Mucosa of rectum (tissue), 2 donors: Measurements from ENCODE around the gene NFATC2.

ENCODE experiments used
- H3K27ac ChIP-seq, 2 donors: one replicate each; pipeline ENCODE4 v1.7.0; 2013; ENCODE audit warnings: inconsistent platforms in 2 of 2, low read depth in 2 of 2, low read length in 2 of 2
- H3K27me3 ChIP-seq, 2 donors: one replicate each; pipeline ENCODE4 v1.7.0; 2013; ENCODE audit warnings: low read length in 2 of 2; ENCODE audit not compliant: control insufficient read depth in 2 of 2, insufficient read depth in 2 of 2
- H3K36me3 ChIP-seq, 2 donors: one replicate each; pipeline ENCODE4 v1.7.0; 2013; ENCODE audit warnings: low read length in 2 of 2; ENCODE audit not compliant: control insufficient read depth in 2 of 2, insufficient read depth in 2 of 2
- H3K4me1 ChIP-seq, 2 donors: one replicate each; pipeline ENCODE4 v1.7.0; 2013; ENCODE audit warnings: low read length in 2 of 2, mild to moderate bottlenecking in 1 of 2; ENCODE audit not compliant: control insufficient read depth in 2 of 2, insufficient read depth in 2 of 2
- H3K4me3 ChIP-seq, 2 donors: one replicate each; pipeline ENCODE4 v1.7.0; 2013; ENCODE audit warnings: low read length in 2 of 2
- H3K9ac ChIP-seq, 2 donors: one replicate each; pipeline ENCODE4 v1.7.0; 2013; ENCODE audit warnings: low read length in 2 of 2, low read depth in 1 of 2, mild to moderate bottlenecking in 1 of 2
- H3K9me3 ChIP-seq, 2 donors: one replicate each; pipeline ENCODE4 v1.7.0; 2013; ENCODE audit warnings: low read length in 2 of 2; ENCODE audit not compliant: control insufficient read depth in 2 of 2
- donor health status: healthy.
- donor health status: Normal muscosa, but diverticular disease.

Gene NFATC2

GRCh38 chr20:51365670-51366069 lies 176.8 kb downstream of the NFATC2 start:
- Histone ChIP-seq H3K27me3 (peaks cover 0 to 2% of the 10 kb centered on the region in 2 donors), H3K4me3 (no peak overlapping the region), H3K9me3 (no peaks in the 10 kb centered on the region), H3K4me1 (no peaks in the 10 kb centered on the region), H3K9ac (no peak overlapping the region), H3K36me3 (no peaks in the 10 kb centered on the region), H3K27ac (peak overlapping the region; percentile 16 to 48)

- H3K9ac ChIP-seq = no peak overlapping the region
- H3K9me3 ChIP-seq = no peaks in the 10 kb centered on the region
- H3K27ac ChIP-seq = no peak overlapping the region
- H3K4me3 ChIP-seq = no peak overlapping the region
- H3K4me1 ChIP-seq = no peaks in the 10 kb centered on the region
- H3K36me3 ChIP-seq = no peaks in the 10 kb centered on the region
- H3K27me3 ChIP-seq = peaks cover 0 to 2% of the 10 kb centered on the region in 2 donors
These were observed 178.7 kb downstream of the NFATC2 start for GRCh38 chr20:51363813-51364212.

DNA sequence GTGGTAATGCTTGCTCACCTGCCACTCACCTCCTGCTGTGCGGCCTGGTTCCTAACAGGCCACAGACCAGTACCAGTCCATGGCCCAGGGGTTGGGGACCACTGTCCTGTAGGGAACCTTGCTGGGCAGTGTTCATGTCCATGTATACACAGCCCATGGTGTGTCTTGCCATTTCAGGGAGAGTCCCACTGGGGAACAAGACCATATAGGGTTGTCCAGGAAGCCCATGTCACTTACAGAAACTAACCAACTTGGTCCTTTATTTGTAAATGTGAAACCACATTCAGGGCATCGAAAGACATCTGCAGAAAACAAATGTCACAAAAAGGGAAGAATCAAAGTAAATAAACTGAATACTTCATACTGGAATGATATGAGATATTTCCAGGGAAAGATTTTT lies 179.1 kb downstream of the NFATC2 start:
- peaks cover 0 to 2% of the 10 kb centered on the region in 2 donors for H3K27me3 ChIP-seq
- H3K9me3 ChIP-seq = no peaks in the 10 kb centered on the region

GRCh38 chr20:51362254-51362653 lies 180.3 kb downstream of the NFATC2 start:
- Histone ChIP-seq H3K4me3 (no peak overlapping the region), H3K36me3 (no peaks in the 10 kb centered on the region), H3K9me3 (no peaks in the 10 kb centered on the region), H3K4me1 (no peaks in the 10 kb centered on the region), H3K27ac (no peak overlapping the region), H3K27me3 (peaks cover 0 to 2% of the 10 kb centered on the region in 2 donors), H3K9ac (no peak overlapping the region)

More for the DNA sequence above, 179.1 kb downstream of the NFATC2 start:
- H3K4me3 ChIP-seq = no peak overlapping the region
- H3K27ac ChIP-seq = no peak overlapping the region
- H3K36me3 ChIP-seq = no peaks in the 10 kb centered on the region
- H3K9ac ChIP-seq = no peak overlapping the region
- H3K4me1 ChIP-seq = no peaks in the 10 kb centered on the region

GRCh38 chr20:51361258-51361657 lies 181.3 kb downstream of the NFATC2 start:
- Histone ChIP-seq H3K27me3 (peaks cover 0 to 2% of the 10 kb centered on the region in 2 donors), H3K9ac (no peak overlapping the region), H3K27ac (no peak overlapping the region), H3K4me1 (no peaks in the 10 kb centered on the region), H3K9me3 (no peaks in the 10 kb centered on the region), H3K4me3 (no peak overlapping the region), H3K36me3 (no peaks in the 10 kb centered on the region)

- no peak overlapping the region for H3K4me3 ChIP-seq
- H3K9ac ChIP-seq = no peak overlapping the region
- H3K27ac ChIP-seq = no peak overlapping the region
- peaks cover 0 to 1% of the 10 kb centered on the region in 2 donors for H3K27me3 ChIP-seq
- H3K9me3 ChIP-seq = no peaks in the 10 kb centered on the region
- H3K4me1 ChIP-seq = no peaks in the 10 kb centered on the region
- H3K36me3 ChIP-seq = no peaks in the 10 kb centered on the region
These were observed 181.9 kb downstream of the NFATC2 start for GRCh38 chr20:51360451-51361201.

GRCh38 chr20:51359947-51360346 lies 182.6 kb downstream of the NFATC2 start:
- Histone ChIP-seq H3K27ac (no peak overlapping the region), H3K9ac (no peak overlapping the region), H3K27me3 (no peaks in the 10 kb centered on the region), H3K4me3 (no peak overlapping the region), H3K9me3 (no peaks in the 10 kb centered on the region), H3K4me1 (no peaks in the 10 kb centered on the region), H3K36me3 (no peaks in the 10 kb centered on the region)

GRCh38 chr20:51359401-51359800 lies 183.1 kb downstream of the NFATC2 start:
- no peak overlapping the region for H3K27ac ChIP-seq
- H3K9me3 ChIP-seq = no peaks in the 10 kb centered on the region
- H3K36me3 ChIP-seq = no peaks in the 10 kb centered on the region
- H3K27me3 ChIP-seq = no peaks in the 10 kb centered on the region
- no peak overlapping the region for H3K4me3 ChIP-seq
- no peak overlapping the region for H3K9ac ChIP-seq
- H3K4me1 ChIP-seq = no peaks in the 10 kb centered on the region

DNA sequence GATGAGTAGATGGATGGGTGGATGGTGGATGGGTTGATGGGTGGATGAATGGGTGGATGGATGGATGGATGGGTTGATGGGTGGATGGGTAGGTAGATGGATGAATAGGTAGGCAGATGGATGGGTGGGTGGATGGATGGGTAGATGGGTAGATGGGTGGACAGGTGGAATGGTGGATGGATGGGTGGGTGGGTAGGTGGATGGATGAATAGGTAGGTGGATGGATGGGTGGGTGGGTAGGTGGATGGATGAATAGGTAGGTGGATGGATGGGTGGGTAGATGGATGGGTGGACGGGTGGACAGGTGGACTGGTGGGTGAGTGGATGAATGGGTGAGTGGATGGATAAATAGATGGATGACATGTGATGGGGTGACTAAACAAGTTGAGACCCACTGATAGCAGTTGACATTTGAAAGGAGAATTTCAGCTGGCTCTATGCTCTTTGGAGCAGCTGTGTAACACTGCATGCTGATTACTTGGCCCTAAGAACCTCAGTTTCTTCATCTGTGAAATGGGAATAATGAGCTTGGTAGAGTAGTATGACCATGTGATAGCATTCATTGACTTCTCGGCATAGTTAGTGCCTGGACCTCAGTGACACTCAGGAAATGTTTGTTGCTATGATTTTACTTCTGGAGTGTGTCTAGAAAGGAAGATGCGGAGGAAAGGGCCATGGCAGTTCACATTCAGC lies 184.3 kb downstream of the NFATC2 start:
- no peaks in the 10 kb centered on the region for H3K9me3 ChIP-seq
- no peaks in the 10 kb centered on the region for H3K27me3 ChIP-seq
- H3K36me3 ChIP-seq = no peaks in the 10 kb centered on the region
- H3K4me3 ChIP-seq = no peak overlapping the region
- no peak overlapping the region for H3K9ac ChIP-seq
- H3K4me1 ChIP-seq = peaks cover 0 to 3% of the 10 kb centered on the region in 2 donors
- no peak overlapping the region for H3K27ac ChIP-seq

GRCh38 chr20:51357543-51357942 lies 185.0 kb downstream of the NFATC2 start:
- Histone ChIP-seq H3K4me3 (no peak overlapping the region), H3K36me3 (no peaks in the 10 kb centered on the region), H3K27me3 (no peaks in the 10 kb centered on the region), H3K27ac (no peak overlapping the region), H3K4me1 (peaks cover 0 to 3% of the 10 kb centered on the region in 2 donors), H3K9me3 (no peaks in the 10 kb centered on the region), H3K9ac (no peak overlapping the region)
